OCI-LY1 (cell line): Measurements from ENCODE around the gene KIAA1549.

Experiments used
- H2AFZ ChIP-seq: fragments of 200-600 bp; sonication (generic), shearing (Covaris generic); 2 replicates; pipeline ENCODE4 v1.6.0; 2014; ENCODE audit warnings: antibody characterized with exemption, mild to moderate bottlenecking, low read length
- H3F3A ChIP-seq: fragments of 200-600 bp; sonication (generic), shearing (Covaris generic); 2 replicates; pipeline ENCODE4 v1.6.0; 2014; ENCODE audit warnings: mild to moderate bottlenecking, antibody characterized with exemption, low read length, moderate library complexity; ENCODE audit not compliant: insufficient read depth
- H3K27ac ChIP-seq: fragments of 200-600 bp; sonication (generic); 2 replicates; pipeline ENCODE4 v1.5.1; 2014; ENCODE audit warnings: low read length, mixed run types, mild to moderate bottlenecking, low read depth; ENCODE audit not compliant: poor library complexity, severe bottlenecking
- H3K27me3 ChIP-seq: fragments of 200-600 bp; sonication (generic); 2 replicates; pipeline ENCODE4 v1.6.0; 2014; ENCODE audit warnings: antibody characterized with exemption, mild to moderate bottlenecking, low read length, moderate library complexity; ENCODE audit not compliant: insufficient read depth
- H3K36me3 ChIP-seq: fragments of 200-600 bp; sonication (generic); 2 replicates; pipeline ENCODE4 v1.6.1; 2014; ENCODE audit warnings: mild to moderate bottlenecking, antibody characterized with exemption, low read length, moderate library complexity, mixed read lengths; ENCODE audit not compliant: insufficient read depth
- H3K4me1 ChIP-seq: fragments of 200-600 bp; sonication (generic); 2 replicates; pipeline ENCODE4 v1.5.1; 2014; ENCODE audit warnings: mild to moderate bottlenecking, low read length, moderate library complexity; ENCODE audit not compliant: insufficient read depth, severe bottlenecking
- H3K4me2 ChIP-seq: fragments of 200-600 bp; sonication (generic), shearing (Covaris generic); 2 replicates; pipeline ENCODE4 v1.6.1; 2014; ENCODE audit warnings: low read length
- H3K4me3 ChIP-seq: fragments of 200-600 bp; sonication (generic); 2 replicates; pipeline ENCODE4 v1.5.1; 2014; ENCODE audit warnings: low read length, low read depth, mild to moderate bottlenecking, mixed read lengths; ENCODE audit not compliant: poor library complexity, severe bottlenecking
- H3K79me2 ChIP-seq: fragments of 200-600 bp; shearing (Covaris generic); 2 replicates; pipeline ENCODE4 v1.6.1; 2016; ENCODE audit warnings: mixed run types, low read length, mixed read lengths; ENCODE audit not compliant: insufficient read depth
- H3K9ac ChIP-seq: fragments of 200-600 bp; sonication (generic), shearing (Covaris generic); 2 replicates; pipeline ENCODE4 v1.6.1; 2014; ENCODE audit warnings: mild to moderate bottlenecking, low read length, mixed read lengths
- H3K9me2 ChIP-seq: fragments of 200-600 bp; sonication (generic), shearing (Covaris generic); 2 replicates; pipeline ENCODE4 v1.6.1; 2014; ENCODE audit warnings: low read depth, mild to moderate bottlenecking, low read length, mixed read lengths
- H3K9me3 ChIP-seq: fragments of 200-600 bp; shearing (Covaris generic); 2 replicates; pipeline ENCODE4 v1.6.1; 2014; ENCODE audit warnings: low read length, mixed read lengths
- H4K20me1 ChIP-seq: fragments of 200-600 bp; sonication (generic), shearing (Covaris generic); 2 replicates; pipeline ENCODE4 v1.6.0; 2016; ENCODE audit warnings: mild to moderate bottlenecking, low read length; ENCODE audit not compliant: insufficient read depth
- CTCF ChIP-seq: fragments of 200-600 bp; sonication (generic), shearing (Covaris generic); IDR thresholded peaks from 2 replicates; pipeline ENCODE4 v1.5.1; 2017; ENCODE audit warnings: mild to moderate bottlenecking, antibody characterized with exemption, low read length, moderate library complexity, mixed read lengths
- EZH2 ChIP-seq: fragments of 200-600 bp; sonication (generic), shearing (Covaris generic); IDR thresholded peaks from 2 replicates; pipeline ENCODE4 v1.8.0; 2017; ENCODE audit warnings: borderline replicate concordance, mixed run types, mild to moderate bottlenecking, antibody characterized with exemption, low read length, moderate library complexity, mixed read lengths

KIAA1549 gene

GRCh38 chr7:138918756-138919155 lies 62.4 kb downstream of the KIAA1549 start:
- H4K20me1 ChIP-seq, result no peaks in the 10 kb centered on the region
- no peak overlapping the region for H3K4me2 ChIP-seq
- no peak overlapping the region for H2AFZ ChIP-seq
- no peaks in the 10 kb centered on the region for H3F3A ChIP-seq
- no peaks in the 10 kb centered on the region for H3K4me1 ChIP-seq
- H3K9me2 ChIP-seq, result no peaks in the 10 kb centered on the region
- H3K9me3 ChIP-seq, result no peaks in the 10 kb centered on the region
- H3K4me3 ChIP-seq, result no peak overlapping the region
- H3K27ac ChIP-seq, result no peak overlapping the region
- H3K27me3 ChIP-seq, result peaks cover 10% of the 10 kb centered on the region; the same call in 1 of the 2 replicates
- TF ChIP-seq CTCF (no peak), EZH2 (no peak)
- H3K79me2 ChIP-seq, result no peaks in the 10 kb centered on the region
- H3K36me3 ChIP-seq, result no peaks in the 10 kb centered on the region
- H3K9ac ChIP-seq, result no peak overlapping the region

GRCh38 chr7:138918176-138918575 lies 63.0 kb downstream of the KIAA1549 start:
- TF ChIP-seq CTCF, result no peak
- no peak for TF ChIP-seq EZH2
- H3K9ac ChIP-seq, result no peak overlapping the region
- no peaks in the 10 kb centered on the region for H3K9me2 ChIP-seq
- no peak overlapping the region for H2AFZ ChIP-seq
- H3K36me3 ChIP-seq, result no peaks in the 10 kb centered on the region
- H3K9me3 ChIP-seq, result no peaks in the 10 kb centered on the region
- H3K79me2 ChIP-seq, result no peaks in the 10 kb centered on the region
- no peaks in the 10 kb centered on the region for H3K4me1 ChIP-seq
- H3K27me3 ChIP-seq, result peaks cover 10% of the 10 kb centered on the region; the same call in 1 of the 2 replicates
- no peak overlapping the region for H3K4me3 ChIP-seq
- H3K27ac ChIP-seq, result no peak overlapping the region
- H3F3A ChIP-seq, result no peaks in the 10 kb centered on the region
- no peaks in the 10 kb centered on the region for H4K20me1 ChIP-seq
- H3K4me2 ChIP-seq, result no peak overlapping the region

GRCh38 chr7:138917771-138918170 lies 63.4 kb downstream of the KIAA1549 start:
- Histone ChIP-seq H3K27me3 (peaks cover 10% of the 10 kb centered on the region; the same call in 1 of the 2 replicates), H3K4me3 (no peak overlapping the region), H4K20me1 (no peaks in the 10 kb centered on the region), H3K9ac (no peak overlapping the region), H3K4me2 (no peak overlapping the region), H3K9me3 (no peaks in the 10 kb centered on the region), H3K27ac (no peak overlapping the region), H3K4me1 (no peaks in the 10 kb centered on the region), H3K79me2 (no peaks in the 10 kb centered on the region), H2AFZ (no peak overlapping the region), H3F3A (no peaks in the 10 kb centered on the region), H3K9me2 (no peaks in the 10 kb centered on the region), H3K36me3 (no peaks in the 10 kb centered on the region)
- TF ChIP-seq CTCF (no peak), EZH2 (no peak)
